Lung (tissue), 12 donors: ENCODE data around the gene IGSF21. TPM values are rescaled to one million over a fixed set of nuclear protein-coding genes. Genes with fewer than 3 reads are reported as not detected.

Experiments used
- ATAC-seq: fragments of 200-7000 bp; cut with Tn5 transposase; one replicate; pipeline ENCODE4 v1.9.1; 2020; ENCODE audit warnings: moderate number of reproducible peaks; ENCODE audit not compliant: insufficient read depth, low FRiP score
- DNase-seq, 3 donors: peaks; one replicate each; pipeline ENCODE4 v3.0.0-alpha.2; 2013 to 2017
- H3K27ac ChIP-seq, 2 donors: one replicate each; pipeline ENCODE4 v1.5.1; 2013; ENCODE audit warnings: mild to moderate bottlenecking in 2 of 2, moderate library complexity in 2 of 2, control low read depth in 1 of 2, inconsistent platforms in 1 of 2, low read depth in 1 of 2, low read length in 1 of 2
- H3K27me3 ChIP-seq, 3 donors: one replicate each; pipeline ENCODE4 v1.5.1; 2013; ENCODE audit warnings: low read length in 2 of 3; ENCODE audit not compliant: control insufficient read depth in 3 of 3, insufficient read depth in 3 of 3
- H3K36me3 ChIP-seq, 4 donors: one replicate each; pipeline ENCODE4 v1.5.1; 2013; ENCODE audit warnings: low read length in 4 of 4, mild to moderate bottlenecking in 1 of 4, moderate library complexity in 1 of 4; ENCODE audit not compliant: control insufficient read depth in 4 of 4, insufficient read depth in 4 of 4
- H3K4me1 ChIP-seq, 5 donors: one replicate each; pipeline ENCODE4 v1.5.1; 2013; ENCODE audit warnings: low read length in 5 of 5, mild to moderate bottlenecking in 2 of 5, moderate library complexity in 1 of 5; ENCODE audit not compliant: control insufficient read depth in 5 of 5, insufficient read depth in 5 of 5
- H3K4me3 ChIP-seq: one replicate; pipeline ENCODE4 v1.5.1; 2013; ENCODE audit warnings: mild to moderate bottlenecking, control low read depth, moderate library complexity
- H3K9ac ChIP-seq, 2 donors: one replicate each; pipeline ENCODE4 v1.5.1; 2013; ENCODE audit warnings: low read length in 2 of 2, control low read depth in 1 of 2; ENCODE audit not compliant: insufficient read depth in 1 of 2
- H3K9me3 ChIP-seq, 4 donors: one replicate each; pipeline ENCODE4 v1.5.1; 2013; ENCODE audit warnings: low read length in 3 of 4, mild to moderate bottlenecking in 1 of 4, moderate library complexity in 1 of 4; ENCODE audit not compliant: control insufficient read depth in 4 of 4, insufficient read depth in 3 of 4
- CTCF ChIP-seq: IDR thresholded peaks from 2 replicates; pipeline ENCODE4 v1.5.1; 2012; ENCODE audit warnings: mild to moderate bottlenecking; ENCODE audit errors: control extremely low read depth, extremely low read depth
- WGBS, 2 donors: extraction: QIAGEN DNeasy Blood & Tissue Kit; methylation state at CpG; one replicate each; pipeline ENCODE4 v1.1.7; 2013; 5-methylcytosine and 5-hydroxymethylcytosine counted together
- polyA plus RNA-seq, 2 donors: library from polyadenylated mRNA; stranded (reverse); fragments of 200-250 nt; gene quantifications; one replicate each; pipeline ENCODE4 v1.2.1, GENCODE V29; 2013
- total RNA-seq, 2 donors: library from RNA; depleted of rRNA in 1 of 2; stranded (reverse); fragments of >200 nt in 1 of 2; gene quantifications; one replicate each; pipeline ENCODE4 v1.2.1, GENCODE V29; 2014 to 2021
- donor health status: control.
- donor health status: control.
- donor health status: Bipolar disorder and iron deficiency.
- donor health status: healthy.
- donor health status: DM: yes; HTN: yes; CAD: no.

IGSF21 gene
- total and polyA plus RNA-seq, 4 donors: 0.18 to 2.6 (median 0.62) TPM

DNA sequence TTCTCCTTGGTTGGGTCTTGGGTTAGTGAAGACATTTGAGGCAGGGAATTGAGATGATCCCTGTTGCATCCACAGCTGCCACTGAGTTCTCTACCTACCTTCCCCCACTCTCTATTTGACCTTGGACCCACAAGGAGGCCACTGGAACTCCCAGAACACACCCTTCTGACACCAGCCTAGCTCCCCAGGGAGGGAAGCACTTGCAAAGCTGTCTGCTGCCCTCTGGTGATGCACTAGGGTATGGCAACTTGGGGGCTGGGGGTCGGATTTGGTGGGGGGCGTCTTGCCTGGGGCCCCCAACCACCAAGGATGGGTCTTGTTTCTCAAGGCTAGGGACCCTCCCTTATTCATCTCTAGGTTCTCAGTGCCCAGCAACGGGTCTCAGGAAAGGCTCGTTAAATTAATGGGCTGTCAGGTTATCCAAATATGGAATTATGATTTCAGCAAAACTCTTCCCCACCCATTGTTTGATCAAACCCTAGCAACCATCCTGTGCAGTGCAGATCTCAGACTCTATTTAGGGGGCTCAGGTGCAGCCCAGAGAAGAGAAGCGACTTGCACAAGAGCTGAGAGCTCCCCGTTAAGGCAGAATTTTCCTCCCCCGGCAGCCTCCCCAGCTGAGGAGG is 195.3 kb downstream of the IGSF21 start:
- ATAC-seq (no peak), DNase-seq (no peak)
- no peak overlapping the region for H3K9ac ChIP-seq

GRCh38 chr1:18304151-18304869 is 196.7 kb downstream of the IGSF21 start:
- Histone ChIP-seq H3K4me1 (no peaks in the 10 kb centered on the region), H3K4me3 (no peak overlapping the region), H3K27me3 (peaks cover 0 to 5% (median 4%) of the 10 kb centered on the region in 3 donors), H3K27ac (no peak overlapping the region), H3K9ac (no peak overlapping the region), H3K36me3 (no peaks in the 10 kb centered on the region), H3K9me3 (no peaks in the 10 kb centered on the region)
- DNase-seq: no peak
- ATAC-seq: no peak
- 73 to 77% methylated on average over 6 of the region's 6 CpGs for WGBS, 2 donors
- TF ChIP-seq CTCF: no peak

More for the DNA sequence above, 195.3 kb downstream of the IGSF21 start:
- WGBS, 2 donors: 61 to 63% methylated on average over 7 of the region's 7 CpGs
- H3K36me3 ChIP-seq: no peaks in the 10 kb centered on the region
- H3K27me3 ChIP-seq: peaks cover 0 to 15% (median 8%) of the 10 kb centered on the region in 3 donors
- H3K9me3 ChIP-seq: no peaks in the 10 kb centered on the region
- TF ChIP-seq CTCF: no peak
- H3K4me3 ChIP-seq: no peak overlapping the region
- H3K4me1 ChIP-seq: no peaks in the 10 kb centered on the region
- no peak overlapping the region for H3K27ac ChIP-seq

GRCh38 chr1:18305182-18305795 is 197.7 kb downstream of the IGSF21 start:
- no peak for TF ChIP-seq CTCF
- 90 to 92% methylated on average over 3 of the region's 3 CpGs for WGBS, 2 donors
- ATAC-seq: no peak

More at GRCh38 chr1:18305182-18305795, 197.7 kb downstream of the IGSF21 start:
- Histone ChIP-seq H3K36me3 (no peaks in the 10 kb centered on the region), H3K9ac (no peak overlapping the region), H3K27me3 (peaks cover 0 to 4% (median 2%) of the 10 kb centered on the region in 3 donors), H3K27ac (no peak overlapping the region), H3K4me3 (no peak overlapping the region), H3K4me1 (no peaks in the 10 kb centered on the region), H3K9me3 (no peaks in the 10 kb centered on the region)
- no peak for DNase-seq
